Muscle of leg (tissue), 11 donors: ENCODE results near the gene EXOC3. TPM values are rescaled to one million over a fixed set of nuclear protein-coding genes. Genes with fewer than 3 reads are reported as not detected.

ENCODE experiments used
- DNase-seq: peaks from one replicate; pipeline ENCODE4 v3.0.0; 2013
- H3K27ac ChIP-seq: one replicate; pipeline ENCODE4 v1.5.1; 2013; ENCODE audit warnings: mild to moderate bottlenecking, low read length, control low read depth
- H3K27me3 ChIP-seq: one replicate; pipeline ENCODE4 v1.6.1; 2013; ENCODE audit warnings: low read length; ENCODE audit not compliant: control insufficient read depth, insufficient read depth
- H3K36me3 ChIP-seq: one replicate; pipeline ENCODE4 v1.6.1; 2013; ENCODE audit warnings: low read length; ENCODE audit not compliant: control insufficient read depth, insufficient read depth
- H3K4me1 ChIP-seq: one replicate; pipeline ENCODE4 v1.6.1; 2013; ENCODE audit warnings: low read length; ENCODE audit not compliant: control insufficient read depth, insufficient read depth
- H3K4me3 ChIP-seq: one replicate; pipeline ENCODE4 v1.5.1; 2013; ENCODE audit warnings: low read length, control low read depth
- H3K9me3 ChIP-seq: replicated peaks from 2 replicates; pipeline ENCODE4 v1.6.1; 2013; ENCODE audit warnings: low read depth, low read length; ENCODE audit not compliant: control insufficient read depth
- WGBS: methylation state at CpG from one replicate; pipeline ENCODE4 v1.1.5; 2013; ENCODE audit warnings: missing lambda C conversion rate; ENCODE audit not compliant: insufficient coverage; 5-methylcytosine and 5-hydroxymethylcytosine counted together
- polyA plus RNA-seq, 8 donors: library from polyadenylated mRNA; unstranded; fragments of 120-200 nt; gene quantifications; one replicate each; pipeline versions ENCODE4 v1.2.1 to v1.2.3, GENCODE V29; 2013; ENCODE audit warnings: inconsistent platforms in 1 of 8, low replicate concordance in 1 of 8; ENCODE audit not compliant: insufficient read length in 8 of 8, insufficient read depth in 1 of 8
- total RNA-seq: library from RNA; stranded (reverse); fragments of 120-200 nt; gene quantifications from one replicate; pipeline ENCODE4 v1.2.4, GENCODE V29; 2013

The EXOC3 gene
- total and polyA plus RNA-seq, 9 donors = 28.0 to 44.8 (median 35.9) TPM

- 66% methylated on average over 9 of the region's 12 CpGs for WGBS
- no peaks in the 10 kb centered on the region for H3K36me3 ChIP-seq
- no peaks in the 10 kb centered on the region for H3K4me1 ChIP-seq
- H3K27me3 ChIP-seq = peaks cover 55% of the 10 kb centered on the region
- DNase-seq = no peak
- H3K27ac ChIP-seq = no peak overlapping the region
- no peak overlapping the region for H3K4me3 ChIP-seq
- H3K9me3 ChIP-seq = no peaks in the 10 kb centered on the region
Measured at GRCh38 chr5:514101-514485, 71.1 kb downstream of the EXOC3 start.

- WGBS = 59% methylated on average over 6 of the region's 8 CpGs
- no peaks in the 10 kb centered on the region for H3K4me1 ChIP-seq
- H3K27me3 ChIP-seq = peaks cover 61% of the 10 kb centered on the region
- no peak overlapping the region for H3K4me3 ChIP-seq
- H3K27ac ChIP-seq = no peak overlapping the region
- no peaks in the 10 kb centered on the region for H3K36me3 ChIP-seq
- DNase-seq = no peak
- no peaks in the 10 kb centered on the region for H3K9me3 ChIP-seq
Measured at GRCh38 chr5:514673-515072, 71.7 kb downstream of the EXOC3 start.

- H3K9me3 ChIP-seq = no peaks in the 10 kb centered on the region
- H3K4me1 ChIP-seq = no peaks in the 10 kb centered on the region
- H3K27me3 ChIP-seq = peaks cover 56% of the 10 kb centered on the region
- no peak overlapping the region for H3K27ac ChIP-seq
- no peak overlapping the region for H3K4me3 ChIP-seq
- WGBS = 41% methylated on average over 11 of the region's 11 CpGs
- no peak for DNase-seq
- H3K36me3 ChIP-seq = no peaks in the 10 kb centered on the region
Measured at GRCh38 chr5:515273-515836, 72.4 kb downstream of the EXOC3 start.

- 87% methylated on average over 9 of the region's 10 CpGs for WGBS
- H3K27ac ChIP-seq = no peak overlapping the region
- DNase-seq = no peak
- no peak overlapping the region for H3K4me3 ChIP-seq
- peaks cover 62% of the 10 kb centered on the region for H3K27me3 ChIP-seq
- H3K9me3 ChIP-seq = no peaks in the 10 kb centered on the region
- no peaks in the 10 kb centered on the region for H3K4me1 ChIP-seq
- no peaks in the 10 kb centered on the region for H3K36me3 ChIP-seq
Measured at GRCh38 chr5:516338-516925, 73.5 kb downstream of the EXOC3 start.

Other genes with a start within 250 kb of the EXOC3 start
- gene CCDC127, start 225.0 kb upstream of the EXOC3 start, total RNA-seq = 6.6 TPM
- 10 to 100 TPM in 2 of 8 donors, 1 to 10 TPM in 6; 6.4 to 11.1 (median 8.5) TPM for gene CCDC127, start 225.0 kb upstream of the EXOC3 start, polyA plus RNA-seq
- gene SDHA, start 224.9 kb upstream of the EXOC3 start, total RNA-seq = 99.1 TPM
- 100 to 1,000 TPM in 6 of 8 donors, 10 to 100 TPM in 2; 86.9 to 110 (median 103) TPM for gene SDHA, start 224.9 kb upstream of the EXOC3 start, polyA plus RNA-seq
- gene PDCD6, start 171.5 kb upstream of the EXOC3 start, total RNA-seq = 76.7 TPM
- gene PDCD6, start 171.5 kb upstream of the EXOC3 start, polyA plus RNA-seq = 10 to 100 TPM; 64.8 to 86.0 (median 69.1) TPM
- gene AHRR, start 121.5 kb upstream of the EXOC3 start, total RNA-seq = 2.8 TPM
- 1 to 10 TPM; 1.4 to 6.9 (median 2.9) TPM for gene AHRR, start 121.5 kb upstream of the EXOC3 start, polyA plus RNA-seq
- gene SLC9A3, start 81.3 kb downstream of the EXOC3 start, total RNA-seq = 1.2 TPM
- 1 to 10 TPM; 2.1 to 8.2 (median 3.2) TPM for gene SLC9A3, start 81.3 kb downstream of the EXOC3 start, polyA plus RNA-seq
- 3.0 TPM for gene CEP72, start 169.2 kb downstream of the EXOC3 start, total RNA-seq
- 1 to 10 TPM; 3.8 to 5.1 (median 4.3) TPM for gene CEP72, start 169.2 kb downstream of the EXOC3 start, polyA plus RNA-seq